T-helper 17 cell (primary cell): ENCODE data around the gene ZNF217. TPM values are rescaled to one million over a fixed set of nuclear protein-coding genes. Genes with fewer than 3 reads are reported as not detected.
A peak's percentile ranks its signal among the peaks of the same experiment; 100 is the strongest.
"Not testable (repeated sequence)": the region's sequence is repeated elsewhere in the genome, so short reads cannot be mapped to it uniquely, and the experiment has no call there.

Source experiments
- ATAC-seq: fragments of 150-1000 bp; cut with Tn5 transposase; 2 replicates; pipeline ENCODE4 v1.10.0; 2021; ENCODE audit warnings: mild to moderate bottlenecking, moderate library complexity
- DNase-seq, 3 donors: peaks; one replicate each; pipeline versions ENCODE4 v3.0.0 to v3.0.0-alpha.2; 2020 to 2021
- H3K9me3 ChIP-seq: one replicate; pipeline ENCODE4 v1.7.0; 2013; ENCODE audit warnings: low read length, mild to moderate bottlenecking; ENCODE audit not compliant: control insufficient read depth, poor library complexity, severe bottlenecking
- H3K27ac Mint-ChIP-seq: one replicate; pipeline ENCODE4 v1.8.0; 2022; ENCODE audit warnings: mild to moderate bottlenecking, moderate library complexity, mixed read lengths
- H3K27me3 Mint-ChIP-seq: one replicate; pipeline ENCODE4 v1.8.0; 2022; ENCODE audit warnings: mixed read lengths
- H3K36me3 Mint-ChIP-seq: one replicate; pipeline ENCODE4 v1.8.0; 2022; ENCODE audit warnings: low read depth, mixed read lengths
- H3K4me1 Mint-ChIP-seq: one replicate; pipeline ENCODE4 v1.8.0; 2022; ENCODE audit warnings: mild to moderate bottlenecking, mixed read lengths
- H3K4me3 Mint-ChIP-seq: one replicate; pipeline ENCODE4 v1.8.0; 2022; ENCODE audit warnings: mild to moderate bottlenecking, moderate library complexity, mixed read lengths
- total RNA-seq, 4 donors: library from RNA in 2 of 4; stranded (reverse) in 2 of 4; gene quantifications; one replicate each; pipeline ENCODE4 v1.2.3 and lab custom pipeline; 2022 to 2026

Gene ZNF217
- total RNA-seq, 2 donors from 2014 or later = 70.4 to 72.8 TPM

GRCh38 chr20:53590608-53591007 lies 3.0 kb downstream of the ZNF217 start:
- H3K27me3 Mint-ChIP-seq, DNase-seq, H3K36me3 Mint-ChIP-seq, ATAC-seq, H3K9me3 ChIP-seq: not testable (repeated sequence)
- peak overlapping the region; percentile 99 for H3K27ac Mint-ChIP-seq
- H3K4me3 Mint-ChIP-seq = peak overlapping the region; percentile 92
- peaks cover 37% of the 10 kb centered on the region for H3K4me1 Mint-ChIP-seq

GRCh38 chr20:53590122-53590521 lies 3.5 kb downstream of the ZNF217 start:
- peak overlapping the region; percentile 99 for H3K27ac Mint-ChIP-seq
- not testable (repeated sequence) for H3K27me3 Mint-ChIP-seq, DNase-seq, H3K36me3 Mint-ChIP-seq, H3K9me3 ChIP-seq, ATAC-seq
- peak overlapping the region; percentile 92 for H3K4me3 Mint-ChIP-seq
- H3K4me1 Mint-ChIP-seq = peaks cover 40% of the 10 kb centered on the region

GRCh38 chr20:53589321-53590065 lies 4.1 kb downstream of the ZNF217 start:
- ATAC-seq = not testable (repeated sequence)
- H3K4me1 Mint-ChIP-seq = peaks cover 40% of the 10 kb centered on the region

GRCh38 chr20:53587157-53587703 lies 6.4 kb downstream of the ZNF217 start:
- not testable (repeated sequence) for H3K36me3 Mint-ChIP-seq, DNase-seq, H3K27me3 Mint-ChIP-seq, H3K9me3 ChIP-seq, ATAC-seq
- H3K4me1 Mint-ChIP-seq = peaks cover 43% of the 10 kb centered on the region
- H3K4me3 Mint-ChIP-seq = peak overlapping the region; percentile 90
- H3K27ac Mint-ChIP-seq = peak overlapping the region; percentile 99

More at GRCh38 chr20:53589321-53590065, 4.1 kb downstream of the ZNF217 start:
- H3K9me3 ChIP-seq, DNase-seq, H3K36me3 Mint-ChIP-seq, H3K27me3 Mint-ChIP-seq: not testable (repeated sequence)
- Mint-ChIP-seq H3K4me3 (peak overlapping the region; percentile 92), H3K27ac (peak overlapping the region; percentile 99)

- peaks cover 44% of the 10 kb centered on the region for H3K4me1 Mint-ChIP-seq
- no peak for ATAC-seq
- DNase-seq = no peak
- H3K36me3 Mint-ChIP-seq = no peaks in the 10 kb centered on the region
- H3K4me3 Mint-ChIP-seq = peak overlapping the region; percentile 90
- no peaks in the 10 kb centered on the region for H3K27me3 Mint-ChIP-seq
- peak overlapping the region; percentile 99 for H3K27ac Mint-ChIP-seq
- no peaks in the 10 kb centered on the region for H3K9me3 ChIP-seq
Observed at GRCh38 chr20:53586640-53587039, 7.0 kb downstream of the ZNF217 start.

- not testable (repeated sequence) for H3K36me3 Mint-ChIP-seq, ATAC-seq, DNase-seq, H3K9me3 ChIP-seq, H3K27me3 Mint-ChIP-seq
- peak overlapping the region; percentile 90 for H3K4me3 Mint-ChIP-seq
- peaks cover 44% of the 10 kb centered on the region for H3K4me1 Mint-ChIP-seq
- peak overlapping the region; percentile 99 for H3K27ac Mint-ChIP-seq
Observed at GRCh38 chr20:53585910-53586309, 7.7 kb downstream of the ZNF217 start.

GRCh38 chr20:53585004-53585569 lies 8.6 kb downstream of the ZNF217 start:
- H3K27me3 Mint-ChIP-seq, DNase-seq, H3K36me3 Mint-ChIP-seq, H3K9me3 ChIP-seq: not testable (repeated sequence)
- H3K4me1 Mint-ChIP-seq = peaks cover 49% of the 10 kb centered on the region
- ATAC-seq = peak; percentile 23
- H3K27ac Mint-ChIP-seq = peak overlapping the region; percentile 99
- peak overlapping the region; percentile 90 for H3K4me3 Mint-ChIP-seq

GRCh38 chr20:53584550-53584913 lies 9.1 kb downstream of the ZNF217 start:
- not testable (repeated sequence) for H3K36me3 Mint-ChIP-seq, H3K9me3 ChIP-seq, H3K27me3 Mint-ChIP-seq, DNase-seq, ATAC-seq
- peak overlapping the region; percentile 99 for H3K27ac Mint-ChIP-seq
- peak overlapping the region; percentile 56 for H3K4me3 Mint-ChIP-seq
- H3K4me1 Mint-ChIP-seq = peaks cover 50% of the 10 kb centered on the region

GRCh38 chr20:53583660-53584549 lies 9.7 kb downstream of the ZNF217 start:
- H3K4me1 Mint-ChIP-seq = peaks cover 50% of the 10 kb centered on the region
- H3K27me3 Mint-ChIP-seq, H3K36me3 Mint-ChIP-seq: not testable (repeated sequence)

GRCh38 chr20:53582574-53583351 lies 10.9 kb downstream of the ZNF217 start:
- H3K27me3 Mint-ChIP-seq = no peaks in the 10 kb centered on the region
- H3K4me3 Mint-ChIP-seq = peak overlapping the region; percentile 94
- DNase-seq (peak in 1 of 3 donors; percentile 39), ATAC-seq (peak; percentile 63)
- no peaks in the 10 kb centered on the region for H3K36me3 Mint-ChIP-seq
- H3K27ac Mint-ChIP-seq = peak overlapping the region; percentile 99
- H3K9me3 ChIP-seq = no peaks in the 10 kb centered on the region
- H3K4me1 Mint-ChIP-seq = peaks cover 51% of the 10 kb centered on the region

More at GRCh38 chr20:53583660-53584549, 9.7 kb downstream of the ZNF217 start:
- ATAC-seq, DNase-seq, H3K9me3 ChIP-seq: not testable (repeated sequence)
- H3K4me3 Mint-ChIP-seq = peak overlapping the region; percentile 73
- H3K27ac Mint-ChIP-seq = peak overlapping the region; percentile 99

- Mint-ChIP-seq H3K27ac (peak overlapping the region; percentile 99), H3K4me1 (peaks cover 57% of the 10 kb centered on the region), H3K27me3 (no peaks in the 10 kb centered on the region), H3K4me3 (peak overlapping the region; percentile 94), H3K36me3 (no peaks in the 10 kb centered on the region)
- no peak for DNase-seq
- H3K9me3 ChIP-seq = no peaks in the 10 kb centered on the region
- ATAC-seq = no peak
Observed at GRCh38 chr20:53582251-53582570, 11.4 kb downstream of the ZNF217 start.

GRCh38 chr20:53581444-53582250 lies 12.0 kb downstream of the ZNF217 start:
- peaks cover 59% of the 10 kb centered on the region for H3K4me1 Mint-ChIP-seq
- H3K36me3 Mint-ChIP-seq = no peaks in the 10 kb centered on the region
- H3K27ac Mint-ChIP-seq = peak overlapping the region; percentile 99
- H3K27me3 Mint-ChIP-seq = no peaks in the 10 kb centered on the region
- no peak for ATAC-seq
- H3K4me3 Mint-ChIP-seq = peak overlapping the region; percentile 94
- H3K9me3 ChIP-seq = no peaks in the 10 kb centered on the region
- DNase-seq = no peak
